Measurements from ENCODE around the gene DAND5. TPM values are rescaled to one million over a fixed set of nuclear protein-coding genes. Genes with fewer than 3 reads are reported as not detected.

The DAND5 gene
- total RNA-seq, 1 donor from 2014 or later: 0.16 TPM

GRCh38 chr19:13005253-13005652 is 35.9 kb downstream of the DAND5 start:
- Mint-ChIP-seq H3K27ac (no peak overlapping the region), H3K9me3 (no peaks in the 10 kb centered on the region), H3K36me3 (ENCODE audit: low read depth) (no peaks in the 10 kb centered on the region), H3K4me3 (ENCODE audit: low read depth) (no peak overlapping the region), H3K27me3 (ENCODE audit: low read depth) (peaks cover 12% of the 10 kb centered on the region), H3K4me1 (ENCODE audit: low read depth) (no peaks in the 10 kb centered on the region)
- no peak for DNase-seq (ENCODE audit: low spot score)
- intact Hi-C loops (cut with micrococcal nuclease): no loop called here

GRCh38 chr19:13005861-13006370 is 36.5 kb downstream of the DAND5 start:
- intact Hi-C loops (cut with micrococcal nuclease): no loop called here
- Mint-ChIP-seq H3K27me3 (ENCODE audit: low read depth) (peaks cover 18% of the 10 kb centered on the region), H3K4me3 (ENCODE audit: low read depth) (no peak overlapping the region), H3K4me1 (ENCODE audit: low read depth) (no peaks in the 10 kb centered on the region), H3K36me3 (ENCODE audit: low read depth) (no peaks in the 10 kb centered on the region), H3K27ac (no peak overlapping the region), H3K9me3 (no peaks in the 10 kb centered on the region)
- DNase-seq (ENCODE audit: low spot score): no peak

GRCh38 chr19:13006431-13007281 is 37.3 kb downstream of the DAND5 start:
- intact Hi-C loops (cut with micrococcal nuclease): no loop called here
- no peaks in the 10 kb centered on the region for H3K36me3 Mint-ChIP-seq (ENCODE audit: low read depth)
- no peak overlapping the region for H3K4me3 Mint-ChIP-seq (ENCODE audit: low read depth)
- no peak for DNase-seq (ENCODE audit: low spot score)
- H3K4me1 Mint-ChIP-seq (ENCODE audit: low read depth): no peaks in the 10 kb centered on the region
- peaks cover 23% of the 10 kb centered on the region for H3K27me3 Mint-ChIP-seq (ENCODE audit: low read depth)
- no peak overlapping the region for H3K27ac Mint-ChIP-seq
- no peaks in the 10 kb centered on the region for H3K9me3 Mint-ChIP-seq

GRCh38 chr19:13007292-13008045 is 38.1 kb downstream of the DAND5 start:
- peaks cover 28% of the 10 kb centered on the region for H3K27me3 Mint-ChIP-seq (ENCODE audit: low read depth)
- H3K27ac Mint-ChIP-seq: no peak overlapping the region
- no peak overlapping the region for H3K4me3 Mint-ChIP-seq (ENCODE audit: low read depth)
- DNase-seq (ENCODE audit: low spot score): no peak
- H3K9me3 Mint-ChIP-seq: no peaks in the 10 kb centered on the region
- H3K36me3 Mint-ChIP-seq (ENCODE audit: low read depth): no peaks in the 10 kb centered on the region
- no peaks in the 10 kb centered on the region for H3K4me1 Mint-ChIP-seq (ENCODE audit: low read depth)
- intact Hi-C loops (cut with micrococcal nuclease): no loop called here

GRCh38 chr19:13008926-13009787 is 39.8 kb downstream of the DAND5 start:
- Mint-ChIP-seq H3K36me3 (ENCODE audit: low read depth) (no peaks in the 10 kb centered on the region), H3K9me3 (no peaks in the 10 kb centered on the region), H3K4me1 (ENCODE audit: low read depth) (peaks cover 13% of the 10 kb centered on the region), H3K27ac (no peak overlapping the region), H3K4me3 (ENCODE audit: low read depth) (no peak overlapping the region), H3K27me3 (ENCODE audit: low read depth) (peaks cover 45% of the 10 kb centered on the region)
- intact Hi-C loops (cut with micrococcal nuclease): no loop called here
- no peak for DNase-seq (ENCODE audit: low spot score)

- H3K4me3 Mint-ChIP-seq (ENCODE audit: low read depth): no peak overlapping the region
- H3K27me3 Mint-ChIP-seq (ENCODE audit: low read depth): peaks cover 54% of the 10 kb centered on the region
- intact Hi-C loops (cut with micrococcal nuclease): loop anchor here (5.0 kb wide), 1 partner anchor 173 kb away; the partner anchor contains the start of gene MAST1
- peaks cover 13% of the 10 kb centered on the region for H3K4me1 Mint-ChIP-seq (ENCODE audit: low read depth)
- H3K27ac Mint-ChIP-seq: no peak overlapping the region
- no peaks in the 10 kb centered on the region for H3K36me3 Mint-ChIP-seq (ENCODE audit: low read depth)
- no peak for DNase-seq (ENCODE audit: low spot score)
- H3K9me3 Mint-ChIP-seq: no peaks in the 10 kb centered on the region
Measured at GRCh38 chr19:13010038-13010991, 40.9 kb downstream of the DAND5 start.

GRCh38 chr19:13010992-13011652 is 41.7 kb downstream of the DAND5 start:
- Mint-ChIP-seq H3K4me3 (ENCODE audit: low read depth) (no peak overlapping the region), H3K27me3 (ENCODE audit: low read depth) (peaks cover 59% of the 10 kb centered on the region), H3K9me3 (no peaks in the 10 kb centered on the region), H3K4me1 (ENCODE audit: low read depth) (peaks cover 13% of the 10 kb centered on the region), H3K36me3 (ENCODE audit: low read depth) (no peaks in the 10 kb centered on the region), H3K27ac (no peak overlapping the region)
- DNase-seq (ENCODE audit: low spot score): no peak
- intact Hi-C loops (cut with micrococcal nuclease): loop anchor here (5.0 kb wide), 1 partner anchor 174 kb away; the partner anchor contains the start of gene MAST1

- Mint-ChIP-seq H3K36me3 (ENCODE audit: low read depth) (no peaks in the 10 kb centered on the region), H3K9me3 (no peaks in the 10 kb centered on the region), H3K4me3 (ENCODE audit: low read depth) (no peak overlapping the region), H3K4me1 (ENCODE audit: low read depth) (peaks cover 13% of the 10 kb centered on the region), H3K27me3 (ENCODE audit: low read depth) (peaks cover 66% of the 10 kb centered on the region), H3K27ac (no peak overlapping the region)
- DNase-seq (ENCODE audit: low spot score): no peak
- intact Hi-C loops (cut with micrococcal nuclease): loop anchor here (1.0 to 5.0 kb wide), 2 partner anchors 85 to 175 kb away; partner anchors contain the start of gene MAST1
Measured at GRCh38 chr19:13011653-13012389, 42.4 kb downstream of the DAND5 start.

- no peaks in the 10 kb centered on the region for H3K9me3 Mint-ChIP-seq
- peaks cover 68% of the 10 kb centered on the region for H3K27me3 Mint-ChIP-seq (ENCODE audit: low read depth)
- peaks cover 13% of the 10 kb centered on the region for H3K4me1 Mint-ChIP-seq (ENCODE audit: low read depth)
- H3K4me3 Mint-ChIP-seq (ENCODE audit: low read depth): peak overlapping the region; percentile 68
- DNase-seq (ENCODE audit: low spot score): no peak
- H3K27ac Mint-ChIP-seq: no peak overlapping the region
- intact Hi-C loops (cut with micrococcal nuclease): loop anchor here (1.0 to 5.0 kb wide), 2 partner anchors 85 to 175 kb away; partner anchors contain the start of gene MAST1
- H3K36me3 Mint-ChIP-seq (ENCODE audit: low read depth): no peaks in the 10 kb centered on the region
Measured at GRCh38 chr19:13012390-13012689, 43.0 kb downstream of the DAND5 start.

- Mint-ChIP-seq H3K9me3 (no peaks in the 10 kb centered on the region), H3K4me1 (ENCODE audit: low read depth) (peaks cover 13% of the 10 kb centered on the region), H3K4me3 (ENCODE audit: low read depth) (peak overlapping the region; percentile 68), H3K27ac (peak overlapping the region; percentile 51), H3K27me3 (ENCODE audit: low read depth) (peaks cover 74% of the 10 kb centered on the region), H3K36me3 (ENCODE audit: low read depth) (no peaks in the 10 kb centered on the region)
- DNase-seq (ENCODE audit: low spot score): no peak
- intact Hi-C loops (cut with micrococcal nuclease): loop anchor here (1.0 to 5.0 kb wide), 2 partner anchors 84 to 176 kb away; partner anchors contain the start of gene MAST1
Measured at GRCh38 chr19:13012690-13013608, 43.6 kb downstream of the DAND5 start.

Measured in activated T-helper 2 cell treated with anti-CD3 and anti-CD28 coated beads, Interferon-gamma antibody, Interleukin-2, Interleukin-4, amounts not matched to agents 10 μg/mL and 5 μg/mL and 100 μg/mL, durations not matched to agents 14 hours and 24 hours and 36 hours (primary cell).